HepG2 (cell line): ENCODE results near the gene NDUFB10.

Experiments used
- AGO1 ChIP-seq: fragments of 200-400 bp; formaldehyde crosslinking; IDR thresholded peaks from 2 replicates; pipeline ENCODE4 v1.6.1; 2017; ENCODE audit warnings: mild to moderate bottlenecking, low read depth, low read length, moderate library complexity; ENCODE audit not compliant: poor library complexity, severe bottlenecking
- ATF1 ChIP-seq: IDR thresholded peaks from 2 replicates; pipeline ENCODE4 v1.6.1; 2016; ENCODE audit warnings: mild to moderate bottlenecking, control low read depth
- FOXA1 ChIP-seq, 2 experiments: fragments of 450-650 bp in 1 of 2; sonication (generic) in 1 of 2; formaldehyde crosslinking in 1 of 2; IDR thresholded peaks; 2 replicates each; pipeline versions ENCODE4 v1.4.0 to v1.6.1; 2016 to 2020; ENCODE audit warnings: missing genetic modification reagents in 1 of 2
- POLR2AphosphoS5 ChIP-seq: IDR thresholded peaks from 2 replicates; pipeline ENCODE4 v1.6.1; 2012; ENCODE audit warnings: low read depth, low read length
- SALL2 ChIP-seq: sonication (generic); formaldehyde crosslinking; IDR thresholded peaks from 2 replicates; pipeline ENCODE4 v1.8.1; 2023; ENCODE audit warnings: mild to moderate bottlenecking, missing genetic modification reagents, inconsistent platforms
- TF ChIP-seq, protein P1 (sequence below): sonication (generic); formaldehyde crosslinking; IDR thresholded peaks from 2 replicates; pipeline ENCODE4 v1.8.0; 2023; ENCODE audit warnings: mild to moderate bottlenecking, missing genetic modification reagents
- TF ChIP-seq, protein P2 (sequence below): sonication (generic); formaldehyde crosslinking; IDR thresholded peaks from 2 replicates; pipeline ENCODE4 v1.4.0; 2020; ENCODE audit warnings: missing genetic modification reagents, borderline replicate concordance

DNA sequence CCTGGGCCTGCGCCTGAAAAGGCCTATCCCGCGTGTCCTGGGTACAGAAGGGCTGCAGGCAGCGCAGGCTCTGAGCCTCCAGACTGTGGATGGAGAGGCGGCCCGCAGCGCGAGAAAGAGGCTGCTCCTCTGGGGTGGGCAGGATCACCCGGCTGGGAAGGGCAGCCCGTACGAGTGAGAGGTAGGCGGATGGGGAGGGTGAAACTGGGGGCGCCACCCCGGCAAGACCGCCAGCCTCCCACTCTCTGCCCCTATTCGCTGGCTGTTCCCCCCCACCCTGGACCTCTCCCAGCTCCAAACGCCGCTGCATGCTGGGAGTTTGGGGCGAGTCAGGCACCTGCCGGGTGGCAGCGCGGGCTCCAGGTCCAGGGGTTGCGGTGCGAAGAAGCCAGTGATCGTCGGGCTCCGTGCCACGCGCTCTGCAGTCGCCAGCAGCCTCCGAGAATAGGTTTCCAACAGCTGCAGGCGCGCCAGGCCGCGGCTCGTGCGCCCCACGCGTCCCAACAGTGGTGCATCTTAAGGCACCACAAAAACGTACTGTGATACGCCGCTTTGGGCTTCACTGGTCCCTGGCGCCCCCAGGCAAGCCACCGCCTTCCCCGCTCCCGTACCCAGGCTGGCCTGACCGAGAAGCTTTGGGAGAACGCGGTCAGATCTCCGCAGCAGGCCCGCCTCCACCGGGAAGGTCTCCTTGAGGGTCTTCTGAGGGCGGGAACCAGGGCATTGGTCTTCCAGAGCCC is 20.9 kb downstream of the NDUFB10 start:
- TF ChIP-seq POLR2AphosphoS5 (no peak), AGO1 (no peak), SALL2 (CRISPR knock-in tag) (no peak), ATF1 (CRISPR knock-in tag) (no peak), FOXA1 (IDR thresholded peaks at IDR 0.05) (no peak), FOXA1 (CRISPR knock-in tag; IDR thresholded peaks at IDR 0.05) (no peak)
- TF ChIP-seq, protein P1, sequence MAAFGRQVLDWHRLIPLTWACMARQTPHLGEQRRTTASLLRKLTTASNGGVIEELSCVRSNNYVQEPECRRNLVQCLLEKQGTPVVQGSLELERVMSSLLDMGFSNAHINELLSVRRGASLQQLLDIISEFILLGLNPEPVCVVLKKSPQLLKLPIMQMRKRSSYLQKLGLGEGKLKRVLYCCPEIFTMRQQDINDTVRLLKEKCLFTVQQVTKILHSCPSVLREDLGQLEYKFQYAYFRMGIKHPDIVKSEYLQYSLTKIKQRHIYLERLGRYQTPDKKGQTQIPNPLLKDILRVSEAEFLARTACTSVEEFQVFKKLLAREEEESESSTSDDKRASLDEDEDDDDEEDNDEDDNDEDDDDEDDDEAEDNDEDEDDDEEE (CRISPR knock-in tag), result no peak
- TF ChIP-seq, protein P2, sequence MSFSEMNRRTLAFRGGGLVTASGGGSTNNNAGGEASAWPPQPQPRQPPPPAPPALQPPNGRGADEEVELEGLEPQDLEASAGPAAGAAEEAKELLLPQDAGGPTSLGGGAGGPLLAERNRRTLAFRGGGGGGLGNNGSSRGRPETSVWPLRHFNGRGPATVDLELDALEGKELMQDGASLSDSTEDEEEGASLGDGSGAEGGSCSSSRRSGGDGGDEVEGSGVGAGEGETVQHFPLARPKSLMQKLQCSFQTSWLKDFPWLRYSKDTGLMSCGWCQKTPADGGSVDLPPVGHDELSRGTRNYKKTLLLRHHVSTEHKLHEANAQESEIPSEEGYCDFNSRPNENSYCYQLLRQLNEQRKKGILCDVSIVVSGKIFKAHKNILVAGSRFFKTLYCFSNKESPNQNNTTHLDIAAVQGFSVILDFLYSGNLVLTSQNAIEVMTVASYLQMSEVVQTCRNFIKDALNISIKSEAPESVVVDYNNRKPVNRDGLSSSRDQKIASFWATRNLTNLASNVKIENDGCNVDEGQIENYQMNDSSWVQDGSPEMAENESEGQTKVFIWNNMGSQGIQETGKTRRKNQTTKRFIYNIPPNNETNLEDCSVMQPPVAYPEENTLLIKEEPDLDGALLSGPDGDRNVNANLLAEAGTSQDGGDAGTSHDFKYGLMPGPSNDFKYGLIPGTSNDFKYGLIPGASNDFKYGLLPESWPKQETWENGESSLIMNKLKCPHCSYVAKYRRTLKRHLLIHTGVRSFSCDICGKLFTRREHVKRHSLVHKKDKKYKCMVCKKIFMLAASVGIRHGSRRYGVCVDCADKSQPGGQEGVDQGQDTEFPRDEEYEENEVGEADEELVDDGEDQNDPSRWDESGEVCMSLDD (CRISPR knock-in tag), result no peak
